Measurements from ENCODE around the gene NDRG3. TPM values are rescaled to one million over a fixed set of nuclear protein-coding genes. Genes with fewer than 3 reads are reported as not detected.

The NDRG3 gene
- polyA plus RNA-seq, 1 of the 3 experiments (the other 2 are of a cell fraction) = 20.5 TPM

GRCh38 chr20:36655004-36655403 lies 90.9 kb downstream of the NDRG3 start:
- CTCF ChIA-PET = interaction anchor here (0.5 to 2.6 kb wide), 3 partner anchors 11 to 138 kb away, joined by 3 to 10 read pairs (median 6); partner anchors contain the start of gene DSN1
- TF ChIP-seq RCOR1 (IDR thresholded peaks at IDR 0.05; ENCODE audit: low read length) (no peak), GABPA (IDR thresholded peaks at IDR 0.05; ENCODE audit: low read depth) (no peak), USF1 (IDR thresholded peaks at IDR 0.05; ENCODE audit: borderline replicate concordance, low read depth) (no peak), FOXJ3 (CRISPR knock-in tag; IDR thresholded peaks at IDR 0.05) (no peak)
- 86% methylated on average over 3 of the region's 3 CpGs for WGBS (ENCODE audit: low lambda C conversion rate)

GRCh38 chr20:36654506-36654905 lies 91.4 kb downstream of the NDRG3 start:
- no peaks in the 10 kb centered on the region for H3K27me3 ChIP-seq (ENCODE audit: insufficient read depth)
- no peak overlapping the region for H3K9ac ChIP-seq
- H3K36me3 ChIP-seq (replicated peaks in 1 of 2; ENCODE audit: control insufficient read depth in 1 of 2, insufficient read depth in 2 of 2, low read length in 1 of 2) = peaks cover 0 to 9% of the 10 kb centered on the region in 2 experiments
- no peak for DNase-seq
- H3K9me3 ChIP-seq = no peaks in the 10 kb centered on the region
- TF ChIP-seq FOXM1 (IDR thresholded peaks at IDR 0.05; ENCODE audit: low read depth) = no peak
- TF ChIP-seq RAD21 (IDR thresholded peaks at IDR 0.05; ENCODE audit: low read length) = no peak
- no peak for TF ChIP-seq YY1 (IDR thresholded peaks at IDR 0.05; ENCODE audit: low read depth)
- no peak for TF ChIP-seq IRF3 (IDR thresholded peaks at IDR 0.05; ENCODE audit: low read depth, low read length)
- no peak for TF ChIP-seq NFIC (IDR thresholded peaks at IDR 0.05; ENCODE audit: borderline replicate concordance)
- no peak for TF ChIP-seq NRF1 (IDR thresholded peaks at IDR 0.05; ENCODE audit: low read depth, low read length)
- no peak for TF ChIP-seq RXRA (IDR thresholded peaks at IDR 0.05; ENCODE audit: borderline replicate concordance, low read depth)
- no peak for TF ChIP-seq CHD2 (IDR thresholded peaks at IDR 0.05; ENCODE audit: low read length, partially characterized antibody)
- TF ChIP-seq USF1 (IDR thresholded peaks at IDR 0.05; ENCODE audit: borderline replicate concordance, low read depth) = no peak
- no peak for TF ChIP-seq GATA2 (CRISPR knock-in tag; IDR thresholded peaks at IDR 0.05)
- no peak for TF ChIP-seq FOXJ3 (CRISPR knock-in tag; IDR thresholded peaks at IDR 0.05)
- H3K9me2 ChIP-seq = no peaks in the 10 kb centered on the region
- H4K20me1 ChIP-seq (ENCODE audit: insufficient read depth) = no peaks in the 10 kb centered on the region
- ChIA-PET CTCF (interaction anchor here (0.5 to 2.6 kb wide), 3 partner anchors 11 to 139 kb away, joined by 3 to 10 read pairs (median 6); partner anchors contain the start of gene DSN1), POLR2A (no interaction called here)
- no peak overlapping the region for H3K4me3 ChIP-seq (ENCODE audit: low read depth in 2 of 2, low read length in 1 of 2)
- no peaks in the 10 kb centered on the region for H3K4me1 ChIP-seq (ENCODE audit: control insufficient read depth in 1 of 2, insufficient read depth in 2 of 2, low read depth in 1 of 2, low read length in 1 of 2)
- WGBS (ENCODE audit: low lambda C conversion rate) = 97% methylated on average over 8 of the region's 8 CpGs
- H3K4me2 ChIP-seq = no peak overlapping the region
- no peak overlapping the region for H3K27ac ChIP-seq (ENCODE audit: low read depth in 2 of 2, low read length in 1 of 2)
- no peaks in the 10 kb centered on the region for H3K79me2 ChIP-seq (ENCODE audit: insufficient read depth)
- H3F3A ChIP-seq (replicated peaks; ENCODE audit: insufficient read depth) = no peaks in the 10 kb centered on the region
- no peak overlapping the region for H2AFZ ChIP-seq (ENCODE audit: low read depth)

More at GRCh38 chr20:36655004-36655403, 90.9 kb downstream of the NDRG3 start:
- peaks cover 2 to 9% of the 10 kb centered on the region in 2 experiments for H3K36me3 ChIP-seq (replicated peaks in 1 of 2; ENCODE audit: control insufficient read depth in 1 of 2, insufficient read depth in 2 of 2, low read length in 1 of 2)
- no peaks in the 10 kb centered on the region for H3K9me3 ChIP-seq
- no peaks in the 10 kb centered on the region for H3F3A ChIP-seq (replicated peaks; ENCODE audit: insufficient read depth)
- H3K4me3 ChIP-seq (ENCODE audit: low read depth in 2 of 2, low read length in 1 of 2) = no peak overlapping the region
- no peak overlapping the region for H3K27ac ChIP-seq (ENCODE audit: low read depth in 2 of 2, low read length in 1 of 2)
- no peaks in the 10 kb centered on the region for H4K20me1 ChIP-seq (ENCODE audit: insufficient read depth)
- DNase-seq = no peak
- H3K79me2 ChIP-seq (ENCODE audit: insufficient read depth) = no peaks in the 10 kb centered on the region
- POLR2A ChIA-PET = no interaction called here
- no peaks in the 10 kb centered on the region for H3K4me1 ChIP-seq (ENCODE audit: control insufficient read depth in 1 of 2, insufficient read depth in 2 of 2, low read depth in 1 of 2, low read length in 1 of 2)
- no peak overlapping the region for H3K9ac ChIP-seq
- H3K9me2 ChIP-seq = no peaks in the 10 kb centered on the region
- H3K4me2 ChIP-seq = no peak overlapping the region
- H2AFZ ChIP-seq (ENCODE audit: low read depth) = no peak overlapping the region
- no peaks in the 10 kb centered on the region for H3K27me3 ChIP-seq (ENCODE audit: insufficient read depth)
